Fibroblast of the conjunctiva (primary cell): ENCODE measurements around the gene HUWE1.
"Not testable (repeated sequence)": the region's sequence is repeated elsewhere in the genome, so short reads cannot be mapped to it uniquely, and the experiment has no call there.

ENCODE experiments used
- DNase-seq: peaks from one replicate; pipeline ENCODE4 v3.0.0-alpha.2; 2010; ENCODE audit warnings: low read depth

Gene HUWE1

DNA sequence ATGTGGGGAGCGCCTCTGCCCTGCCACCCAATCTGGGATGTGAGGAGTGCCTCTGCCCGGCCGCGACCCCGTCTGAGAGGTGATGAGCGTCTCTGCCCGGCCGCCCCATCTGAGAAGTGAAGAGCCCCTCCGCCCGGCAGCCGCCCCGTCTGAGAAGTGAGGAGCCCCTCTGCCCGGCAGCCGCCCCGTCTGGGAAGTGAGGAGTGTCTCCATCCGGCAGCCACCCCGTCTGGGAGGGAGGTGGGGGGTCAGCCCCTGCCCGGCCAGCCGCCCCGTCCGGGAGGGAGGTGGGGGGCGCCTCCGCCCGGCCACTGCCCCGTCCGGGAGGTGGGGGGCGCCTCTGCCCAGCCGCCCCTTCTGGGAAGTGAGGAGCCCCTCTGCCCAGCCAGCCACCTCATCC is 182.5 kb downstream of the HUWE1 start:
- DNase-seq: not testable (repeated sequence)

DNA sequence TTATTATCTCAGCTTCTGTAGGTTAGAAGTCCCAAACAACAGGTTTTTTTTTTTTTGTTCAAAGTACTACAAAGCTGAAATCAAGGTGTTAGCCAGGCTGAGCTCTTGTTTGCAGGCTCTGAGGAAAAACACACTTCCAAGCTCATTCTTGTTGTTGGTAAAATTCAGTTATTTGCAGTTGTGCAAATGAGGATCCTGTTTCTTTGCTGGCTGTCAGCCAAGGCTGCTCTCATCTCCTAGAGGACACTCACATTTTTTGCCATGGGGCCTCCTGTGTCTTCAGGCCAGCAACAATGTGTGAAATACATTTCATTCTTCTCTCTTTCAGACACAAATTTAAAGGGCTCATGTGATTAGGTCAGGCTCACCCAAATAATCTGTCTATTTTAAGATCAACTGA is 192.1 kb downstream of the HUWE1 start:
- no peak for DNase-seq

DNA sequence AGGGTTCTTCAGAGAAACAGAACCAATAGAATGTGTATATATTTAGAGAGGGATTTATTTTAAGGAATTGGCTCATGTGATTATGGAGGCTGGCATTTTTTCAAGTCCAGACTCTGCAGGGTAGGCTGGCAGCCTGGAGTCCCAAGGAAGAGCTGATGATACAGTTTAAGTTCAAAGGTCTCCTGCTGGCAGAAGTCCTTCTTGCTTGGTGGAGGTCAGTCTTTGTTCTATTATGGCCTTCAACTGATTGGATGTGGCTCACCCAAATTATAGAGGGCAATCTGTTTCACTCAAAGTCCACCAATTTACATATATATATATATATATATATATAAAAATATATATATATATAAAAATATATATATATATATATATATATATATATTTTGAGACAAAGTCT is 200.2 kb downstream of the HUWE1 start:
- DNase-seq: no peak

DNA sequence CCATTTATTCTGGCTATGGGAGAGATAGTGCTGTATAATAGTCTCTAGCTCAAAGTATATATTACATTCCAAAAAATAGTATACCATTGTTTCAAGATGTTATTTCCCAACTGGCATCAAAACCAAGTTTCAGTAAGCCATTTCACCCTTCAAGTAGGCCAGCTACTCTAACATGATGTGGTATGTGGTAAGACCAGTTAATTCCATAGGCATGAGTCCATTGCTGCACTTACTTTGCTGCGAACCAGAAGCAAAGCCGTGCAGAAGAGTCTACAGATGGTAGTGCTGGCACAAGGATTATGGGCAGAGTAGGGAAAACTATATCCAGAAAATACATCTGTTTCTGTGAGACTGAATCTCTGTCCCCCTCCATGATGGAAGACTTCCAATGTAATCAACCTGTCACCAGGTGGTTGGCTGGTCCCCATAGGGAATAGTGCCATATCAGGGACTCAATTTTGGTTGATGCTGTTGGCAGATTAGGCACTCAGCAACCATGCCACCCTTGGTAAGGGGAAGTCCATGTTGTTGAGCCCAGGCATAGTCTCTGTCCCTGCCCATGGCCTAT is 202.6 kb downstream of the HUWE1 start:
- DNase-seq: no peak

DNA sequence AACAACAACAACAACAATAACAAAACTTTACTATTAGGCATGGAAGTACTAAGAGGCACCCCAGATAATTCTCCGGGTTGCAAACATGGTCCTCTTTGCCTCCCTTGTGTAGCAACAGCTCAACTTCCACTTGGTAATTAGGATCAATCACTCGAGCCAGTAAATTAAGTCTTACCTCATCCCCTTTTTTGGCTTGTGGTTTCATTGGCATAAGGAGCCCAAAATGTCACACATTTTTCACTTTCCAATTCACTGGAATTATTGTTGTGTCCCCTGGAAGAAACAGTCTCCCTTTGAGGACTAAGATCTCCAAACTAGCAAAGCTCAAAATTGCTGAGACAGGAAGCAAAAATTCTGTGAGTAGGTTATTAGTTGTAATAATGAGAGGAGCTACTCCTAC is 203.1 kb downstream of the HUWE1 start:
- no peak for DNase-seq
